ENCODE data around the gene PSG4. TPM values are rescaled to one million over a fixed set of nuclear protein-coding genes. Genes with fewer than 3 reads are reported as not detected.
"Not testable (repeated sequence)": the region's sequence is repeated elsewhere in the genome, so short reads cannot be mapped to it uniquely, and the experiment has no call there.

Gene PSG4
- 0.34 TPM for polyA plus RNA-seq (2013, experiment 1 of 2; ENCODE audit: insufficient read length)
- 0.74 TPM for polyA plus RNA-seq (2013, experiment 2 of 2; ENCODE audit: insufficient read length)

- DNase-seq = not testable (repeated sequence)
These were observed at the start of gene PSG4 for GRCh38 chr19:43205471-43206105. PSG4 (minus strand) TSS chr19:43205638; CDS start chr19:43205536, 102 bp downstream.

- not testable (repeated sequence) for DNase-seq
These were observed 46.0 kb upstream of the PSG4 start for GRCh38 chr19:43251428-43251827.

- not testable (repeated sequence) for DNase-seq
These were observed 44.9 kb upstream of the PSG4 start for GRCh38 chr19:43250296-43250695.

GRCh38 chr19:43248635-43249002 is 43.2 kb upstream of the PSG4 start:
- not testable (repeated sequence) for DNase-seq

GRCh38 chr19:43247243-43247880 is 41.9 kb upstream of the PSG4 start:
- DNase-seq = not testable (repeated sequence)

- DNase-seq = not testable (repeated sequence)
These were observed 40.4 kb upstream of the PSG4 start for GRCh38 chr19:43245848-43246247.

GRCh38 chr19:43242211-43242610 is 36.8 kb upstream of the PSG4 start:
- DNase-seq = not testable (repeated sequence)

GRCh38 chr19:43238213-43238612 is 32.8 kb upstream of the PSG4 start:
- DNase-seq = not testable (repeated sequence)

- DNase-seq = not testable (repeated sequence)
These were observed 30.2 kb upstream of the PSG4 start for GRCh38 chr19:43235686-43236085.

- DNase-seq = no peak
These were observed 23.9 kb upstream of the PSG4 start for GRCh38 chr19:43229315-43229714.

GRCh38 chr19:43228730-43229129 is 23.3 kb upstream of the PSG4 start:
- DNase-seq = not testable (repeated sequence)

- not testable (repeated sequence) for DNase-seq
These were observed 21.5 kb upstream of the PSG4 start for GRCh38 chr19:43226986-43227385.

- DNase-seq = no peak
These were observed 19.4 kb upstream of the PSG4 start for GRCh38 chr19:43224855-43225253.

GRCh38 chr19:43224201-43224854 is 18.9 kb upstream of the PSG4 start:
- not testable (repeated sequence) for DNase-seq

- DNase-seq = not testable (repeated sequence)
These were observed 16.5 kb upstream of the PSG4 start for GRCh38 chr19:43221891-43222290.

- DNase-seq = not testable (repeated sequence)
These were observed 13.7 kb upstream of the PSG4 start for GRCh38 chr19:43219136-43219535.

- not testable (repeated sequence) for DNase-seq
These were observed 10.4 kb upstream of the PSG4 start for GRCh38 chr19:43215881-43216280.

- DNase-seq = no peak
These were observed 2.6 kb upstream of the PSG4 start for GRCh38 chr19:43207991-43208390.

- not testable (repeated sequence) for DNase-seq
These were observed 1.7 kb upstream of the PSG4 start for GRCh38 chr19:43207174-43207573.

GRCh38 chr19:43203611-43204010 is 1.8 kb downstream of the PSG4 start:
- DNase-seq = not testable (repeated sequence)

GRCh38 chr19:43201891-43202290 is 3.5 kb downstream of the PSG4 start:
- not testable (repeated sequence) for DNase-seq

- peak; percentile 78 for DNase-seq
These were observed 4.1 kb downstream of the PSG4 start for GRCh38 chr19:43201337-43201801.

- DNase-seq = not testable (repeated sequence)
These were observed 6.6 kb downstream of the PSG4 start for GRCh38 chr19:43198686-43199419.

Measured in fibroblast of skin of scalp (primary cell).